HTR-8/SVneo (cell line): ENCODE results near the gene EIF4E3.

Experiments used
- DNase-seq: peaks from one replicate; pipeline ENCODE4 v3.0.0; 2011; ENCODE audit warnings: low spot score, mixed read lengths; ENCODE audit not compliant: insufficient read length
- FAIRE-seq: peaks from 2 replicates; lab custom pipeline; 2011; peaks lifted over from hg19 to GRCh38; lab: Jason Lieb, UNC

The EIF4E3 gene

GRCh38 chr3:71653414-71653807 lies 71.8 kb downstream of the EIF4E3 start:
- no peak for FAIRE-seq
- no peak for DNase-seq

- DNase-seq, result peak; percentile 57
- peak; percentile 89 for FAIRE-seq
These were observed 72.3 kb downstream of the EIF4E3 start for GRCh38 chr3:71652781-71653413.

GRCh38 chr3:71651625-71652024 lies 73.6 kb downstream of the EIF4E3 start:
- DNase-seq, result no peak
- no peak for FAIRE-seq

- no peak for FAIRE-seq
These were observed 74.8 kb downstream of the EIF4E3 start for GRCh38 chr3:71650372-71650771.

GRCh38 chr3:71649757-71650156 lies 75.4 kb downstream of the EIF4E3 start:
- DNase-seq (no peak), FAIRE-seq (no peak)

More at GRCh38 chr3:71650372-71650771, 74.8 kb downstream of the EIF4E3 start:
- no peak for DNase-seq

- FAIRE-seq (no peak), DNase-seq (no peak)
These were observed 77.5 kb downstream of the EIF4E3 start for GRCh38 chr3:71647751-71648150.

- DNase-seq (no peak), FAIRE-seq (no peak)
These were observed 78.2 kb downstream of the EIF4E3 start for GRCh38 chr3:71646971-71647370.

- DNase-seq, result no peak
- FAIRE-seq, result no peak
These were observed 80.1 kb downstream of the EIF4E3 start for GRCh38 chr3:71645140-71645539.

- no peak for FAIRE-seq
- DNase-seq, result peak; percentile 17
These were observed 83.5 kb downstream of the EIF4E3 start for GRCh38 chr3:71641674-71642073.

- FAIRE-seq (no peak), DNase-seq (no peak)
These were observed 84.7 kb downstream of the EIF4E3 start for GRCh38 chr3:71640331-71640983.

GRCh38 chr3:71636482-71636881 lies 88.7 kb downstream of the EIF4E3 start:
- no peak for DNase-seq
- FAIRE-seq, result no peak

GRCh38 chr3:71636001-71636400 lies 89.2 kb downstream of the EIF4E3 start:
- no peak for DNase-seq
- FAIRE-seq, result no peak

- FAIRE-seq, result no peak
- DNase-seq, result no peak
These were observed 90.5 kb downstream of the EIF4E3 start for GRCh38 chr3:71634671-71635070.

- FAIRE-seq (no peak), DNase-seq (no peak)
These were observed 95.5 kb downstream of the EIF4E3 start for GRCh38 chr3:71629711-71630110.

GRCh38 chr3:71629289-71629688 lies 95.9 kb downstream of the EIF4E3 start:
- FAIRE-seq, result no peak
- no peak for DNase-seq

GRCh38 chr3:71628522-71628921 lies 96.7 kb downstream of the EIF4E3 start:
- no peak for DNase-seq
- FAIRE-seq, result no peak

- FAIRE-seq, result no peak
- DNase-seq, result no peak
These were observed 99.5 kb downstream of the EIF4E3 start for GRCh38 chr3:71625676-71626075.
